Thymus (tissue), 11 donors: ENCODE measurements around the gene PRKCZ. TPM values are rescaled to one million over a fixed set of nuclear protein-coding genes. Genes with fewer than 3 reads are reported as not detected.

ENCODE experiments used
- DNase-seq, 9 donors: peaks; one replicate each; pipeline ENCODE4 v3.0.0-alpha.2; 2013; ENCODE audit warnings: low spot score in 9 of 9, low read depth in 6 of 9, missing footprints in 1 of 9
- H3K27ac ChIP-seq, 2 donors: one replicate each; pipeline ENCODE4 v1.5.1; 2013; ENCODE audit warnings: control low read depth in 1 of 2, low read depth in 1 of 2, low read length in 1 of 2, mild to moderate bottlenecking in 1 of 2, moderate library complexity in 1 of 2
- H3K27me3 ChIP-seq, 2 donors: one replicate each; pipeline ENCODE4 v1.5.1; 2013; ENCODE audit warnings: low read length in 1 of 2; ENCODE audit not compliant: control insufficient read depth in 2 of 2, insufficient read depth in 1 of 2
- H3K36me3 ChIP-seq, 2 donors: one replicate each; pipeline ENCODE4 v1.5.1; 2013; ENCODE audit warnings: low read length in 1 of 2, mild to moderate bottlenecking in 1 of 2, moderate library complexity in 1 of 2; ENCODE audit not compliant: control insufficient read depth in 2 of 2, insufficient read depth in 2 of 2
- H3K4me1 ChIP-seq, 2 donors: one replicate each; pipeline ENCODE4 v1.5.1; 2013; ENCODE audit warnings: low read length in 2 of 2; ENCODE audit not compliant: control insufficient read depth in 2 of 2, insufficient read depth in 2 of 2
- H3K4me3 ChIP-seq, 2 donors: one replicate each; pipeline ENCODE4 v1.5.1; 2013; ENCODE audit warnings: low read length in 2 of 2, control low read depth in 1 of 2, mild to moderate bottlenecking in 1 of 2
- H3K9me3 ChIP-seq, 2 donors: one replicate each; pipeline ENCODE4 v1.5.1; 2013; ENCODE audit warnings: low read length in 1 of 2, mild to moderate bottlenecking in 1 of 2; ENCODE audit not compliant: control insufficient read depth in 2 of 2, insufficient read depth in 1 of 2
- WGBS: extraction: QIAGEN DNeasy Blood & Tissue Kit; methylation state at CpG from one replicate; pipeline ENCODE4 v1.1.7; 2013; 5-methylcytosine and 5-hydroxymethylcytosine counted together
- polyA plus RNA-seq: library from polyadenylated mRNA; stranded (reverse); fragments of 200-250 nt; gene quantifications from one replicate; pipeline ENCODE4 v1.2.3, GENCODE V29; 2013
- total RNA-seq: library from RNA; stranded (reverse); fragments of 120-200 nt; gene quantifications from one replicate; pipeline ENCODE4 v1.2.4, GENCODE V29; 2013
- donor health status: healthy.

The PRKCZ gene
- total and polyA plus RNA-seq, 2 donors = 7.6 to 30.6 TPM

GRCh38 chr1:2084306-2084705 lies 34.1 kb downstream of the PRKCZ start:
- Histone ChIP-seq H3K4me1 (no peaks in the 10 kb centered on the region), H3K27ac (no peak overlapping the region), H3K9me3 (peaks cover 2 to 10% of the 10 kb centered on the region in 2 donors), H3K4me3 (no peak overlapping the region), H3K36me3 (no peaks in the 10 kb centered on the region), H3K27me3 (no peaks in the 10 kb centered on the region)
- no peak for DNase-seq
- 97% methylated on average over 20 of the region's 20 CpGs for WGBS

- Histone ChIP-seq H3K27me3 (no peaks in the 10 kb centered on the region), H3K9me3 (peaks cover 1 to 2% of the 10 kb centered on the region in 2 donors), H3K27ac (no peak overlapping the region), H3K4me1 (no peaks in the 10 kb centered on the region), H3K4me3 (no peak overlapping the region), H3K36me3 (no peaks in the 10 kb centered on the region)
- 93% methylated on average over 17 of the region's 17 CpGs for WGBS
- no peak for DNase-seq
These were observed 34.9 kb downstream of the PRKCZ start for GRCh38 chr1:2085080-2085479.

GRCh38 chr1:2086446-2087078 lies 36.4 kb downstream of the PRKCZ start:
- WGBS = 97% methylated on average over 26 of the region's 26 CpGs
- DNase-seq = no peak
- H3K4me3 ChIP-seq = no peak overlapping the region

GRCh38 chr1:2087766-2088165 lies 37.6 kb downstream of the PRKCZ start:
- 94% methylated on average over 21 of the region's 21 CpGs for WGBS
- H3K27me3 ChIP-seq = peaks cover 0 to 3% of the 10 kb centered on the region in 2 donors
- H3K9me3 ChIP-seq = no peaks in the 10 kb centered on the region

More at GRCh38 chr1:2086446-2087078, 36.4 kb downstream of the PRKCZ start:
- H3K9me3 ChIP-seq = no peaks in the 10 kb centered on the region
- peaks cover 0 to 3% of the 10 kb centered on the region in 2 donors for H3K27me3 ChIP-seq
- H3K36me3 ChIP-seq = no peaks in the 10 kb centered on the region
- H3K4me1 ChIP-seq = no peaks in the 10 kb centered on the region
- H3K27ac ChIP-seq = no peak overlapping the region

GRCh38 chr1:2088458-2088857 lies 38.2 kb downstream of the PRKCZ start:
- DNase-seq = no peak
- Histone ChIP-seq H3K27me3 (peaks cover 0 to 3% of the 10 kb centered on the region in 2 donors), H3K36me3 (no peaks in the 10 kb centered on the region), H3K27ac (no peak overlapping the region), H3K9me3 (no peaks in the 10 kb centered on the region), H3K4me1 (no peaks in the 10 kb centered on the region), H3K4me3 (no peak overlapping the region)
- WGBS = 96% methylated on average over 16 of the region's 16 CpGs

More at GRCh38 chr1:2087766-2088165, 37.6 kb downstream of the PRKCZ start:
- Histone ChIP-seq H3K4me1 (no peaks in the 10 kb centered on the region), H3K4me3 (no peak overlapping the region), H3K27ac (no peak overlapping the region), H3K36me3 (no peaks in the 10 kb centered on the region)
- no peak for DNase-seq

GRCh38 chr1:2089051-2089450 lies 38.8 kb downstream of the PRKCZ start:
- peaks cover 0 to 3% of the 10 kb centered on the region in 2 donors for H3K27me3 ChIP-seq
- no peak for DNase-seq
- no peaks in the 10 kb centered on the region for H3K36me3 ChIP-seq
- no peaks in the 10 kb centered on the region for H3K4me1 ChIP-seq
- 97% methylated on average over 17 of the region's 17 CpGs for WGBS
- no peak overlapping the region for H3K4me3 ChIP-seq
- no peak overlapping the region for H3K27ac ChIP-seq
- no peaks in the 10 kb centered on the region for H3K9me3 ChIP-seq

- H3K4me3 ChIP-seq = no peak overlapping the region
- no peaks in the 10 kb centered on the region for H3K36me3 ChIP-seq
- H3K9me3 ChIP-seq = no peaks in the 10 kb centered on the region
- H3K27ac ChIP-seq = no peak overlapping the region
- no peaks in the 10 kb centered on the region for H3K4me1 ChIP-seq
- peaks cover 0 to 3% of the 10 kb centered on the region in 2 donors for H3K27me3 ChIP-seq
- DNase-seq = no peak
- WGBS = 89% methylated on average over 22 of the region's 22 CpGs
These were observed 40.1 kb downstream of the PRKCZ start for GRCh38 chr1:2090216-2090890.

- 68% methylated on average over 48 of the region's 48 CpGs for WGBS
- Histone ChIP-seq H3K36me3 (no peaks in the 10 kb centered on the region), H3K4me1 (no peaks in the 10 kb centered on the region), H3K27ac (no peak overlapping the region), H3K9me3 (peaks cover 0 to 12% of the 10 kb centered on the region in 2 donors), H3K4me3 (no peak overlapping the region), H3K27me3 (peaks cover 0 to 3% of the 10 kb centered on the region in 2 donors)
- peak in 5 of 9 donors; percentile 23 to 59 (median 46) for DNase-seq
These were observed 41.7 kb downstream of the PRKCZ start for GRCh38 chr1:2091611-2092604.
